H1 (cell line): Measurements from ENCODE around the gene RAD52. TPM values are rescaled to one million over a fixed set of nuclear protein-coding genes. Genes with fewer than 3 reads are reported as not detected.

Experiments used
- BRCA1 ChIP-seq: IDR thresholded peaks from 2 replicates; pipeline ENCODE4 v1.6.1; 2012; ENCODE audit warnings: low read depth, low read length, improper control_type of control experiment
- CHD2 ChIP-seq: IDR thresholded peaks from 2 replicates; pipeline ENCODE4 v1.6.1; 2012; ENCODE audit warnings: low read length, improper control_type of control experiment
- CREB1 ChIP-seq: IDR thresholded peaks from 2 replicates; pipeline ENCODE4 v1.6.1; 2012; ENCODE audit warnings: inconsistent platforms
- TAF7 ChIP-seq: optimal IDR thresholded peaks from 2 replicates; pipeline ENCODE3; 2011; ENCODE audit warnings: low read depth, mild to moderate bottlenecking, inconsistent platforms, low read length, moderate library complexity, borderline replicate concordance
- polyA plus RNA-seq, 7 experiments: library from polyadenylated mRNA; depleted of rRNA in 3 of 7; stranded (reverse) in 5 of 7; unstranded in 2 of 7; fragments of >200 nt in 5 of 7; fragments of 200-250 nt in 2 of 7; gene quantifications; 1 replicate in 5 of 7; 2 replicates in 1 of 7; 4 replicates in 1 of 7; pipeline versions ENCODE4 v1.2.1 to v1.2.3, GENCODE V29; 2011 to 2013; ENCODE audit warnings: missing spikeins in 2 of 7, mixed read lengths in 2 of 7
- total RNA-seq: library from RNA; stranded (reverse); fragmentation: NEBNext Ultra II Directional; extraction: Animal tissue kit (Norgen Biotek cat#: 25700); gene quantifications from 2 replicates; pipeline ENCODE4 v1.2.1, GENCODE V29; 2021

Gene RAD52
- total and polyA plus RNA-seq, 2 of the 8 experiments (the other 6 are each of a cell fraction or from before 2014, with no cell fraction given): 12.5 to 14.3 TPM

DNA sequence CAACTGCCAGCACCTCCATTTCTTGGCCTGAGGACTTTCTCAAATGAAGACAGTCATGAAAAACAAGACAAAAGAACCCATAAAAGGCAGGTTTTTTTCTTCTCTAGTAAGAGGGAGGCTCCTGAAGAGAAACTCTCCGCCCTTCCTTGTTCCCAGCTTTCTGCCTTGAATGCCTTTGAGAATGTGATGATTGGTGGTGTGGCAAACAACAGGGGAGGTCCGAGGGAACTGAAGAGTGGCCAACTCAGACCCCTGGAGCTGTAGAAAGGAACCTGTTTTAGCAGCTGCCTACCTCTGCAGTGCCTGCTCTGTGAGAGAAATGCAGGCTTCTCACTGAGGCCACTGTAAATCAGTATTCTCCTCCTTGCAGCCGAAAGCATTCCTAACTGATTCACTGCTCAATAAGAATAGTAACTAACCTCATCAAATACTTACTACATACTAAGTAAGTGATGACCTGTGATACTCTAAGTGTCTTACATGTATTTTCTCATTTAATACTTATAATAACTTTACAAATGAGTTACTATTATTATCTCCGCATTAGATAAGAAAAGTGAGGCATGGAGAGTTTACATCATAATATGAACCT, 24.9 kb upstream of the RAD52 start (continued):
- TF ChIP-seq BRCA1: no peak
- TF ChIP-seq CHD2: no peak
- no peak for TF ChIP-seq CREB1
- no peak for TF ChIP-seq TAF7
